ENCODE results near the gene SFMBT1. TPM values are rescaled to one million over a fixed set of nuclear protein-coding genes. Genes with fewer than 3 reads are reported as not detected.

Gene SFMBT1
- total and polyA plus RNA-seq, 9 of the 15 experiments (the other 6 are each of a cell fraction or from before 2014, with no cell fraction given), result 0.76 to 6.6 (median 3.6) TPM

- H3K79me2 ChIP-seq (ENCODE audit: control insufficient read depth, insufficient read depth, low read length), result no peaks in the 10 kb centered on the region; the same call in 2 of the 3 replicates
These were observed 7.0 kb downstream of the SFMBT1 start for GRCh38 chr3:53038679-53039375.

More at GRCh38 chr3:53038679-53039375, 7.0 kb downstream of the SFMBT1 start:
- WGBS (ENCODE audit: insufficient coverage, low coverage, missing lambda C conversion rate), result 24% methylated on average over 5 of the region's 5 CpGs
- FAIRE-seq (no peak), ATAC-seq (no peak), DNase-seq (ENCODE audit: extremely low read depth in 1 of 4, low spot score in 3 of 4) (no peak)
- Histone ChIP-seq H2AFZ (ENCODE audit: low read depth, low read length) (no peak overlapping the region), H3K36me3 (ENCODE audit: control insufficient read depth, insufficient read depth, low read length) (no peaks in the 10 kb centered on the region), H3K4me2 (ENCODE audit: insufficient read depth, low read length) (no peak overlapping the region), H3K4me3 (no peak overlapping the region), H4K20me1 (replicated peaks; ENCODE audit: control insufficient read depth, insufficient read depth, low read length) (no peaks in the 10 kb centered on the region), H3K27ac (ENCODE audit: extremely low read depth, low read depth, low read length) (no peak overlapping the region), H3K9me1 (ENCODE audit: control insufficient read depth, insufficient read depth, low read length) (no peaks in the 10 kb centered on the region), H3K9ac (ENCODE audit: insufficient read depth in 1 of 2, low read depth in 2 of 2, low read length in 2 of 2) (no peak overlapping the region), H3K27me3 (ENCODE audit: control insufficient read depth in 2 of 2, insufficient read depth in 2 of 2, low read length in 2 of 2) (no peaks in the 10 kb centered on the region; a peak in 1 of 5 replicates), H3K4me1 (replicated peaks in 1 of 2; ENCODE audit: control insufficient read depth in 2 of 2, insufficient read depth in 2 of 2, low read length in 2 of 2) (no peaks in the 10 kb centered on the region), H3K9me3 (replicated peaks; ENCODE audit: control insufficient read depth, insufficient read depth, low read depth, low read length) (no peaks in the 10 kb centered on the region)
- BruUV-seq (replicated peaks), result no TSS peak
- ChIA-PET CTCF (ENCODE audit: low intra/inter-chr PET ratio) (no interaction called here), POLR2A (no interaction called here)
- no peak for TF ChIP-seq RCOR1 (IDR thresholded peaks at IDR 0.05; ENCODE audit: borderline replicate concordance in 1 of 2, low read depth in 2 of 2, low read length in 2 of 2)
- no peak for TF ChIP-seq EZH2 (IDR thresholded peaks at IDR 0.05; ENCODE audit: borderline replicate concordance, low read depth, low read length)
- TF ChIP-seq BMI1 (IDR thresholded peaks at IDR 0.05; ENCODE audit: low read length), result no peak
- no peak for TF ChIP-seq ZNF174 (CRISPR knock-in tag; IDR thresholded peaks at IDR 0.05)
- TF ChIP-seq ARNT (IDR thresholded peaks at IDR 0.05), result no peak
- TF ChIP-seq PRMT5 (CRISPR knock-in tag; IDR thresholded peaks at IDR 0.05), result no peak
- TF ChIP-seq ZKSCAN3 (CRISPR knock-in tag; IDR thresholded peaks at IDR 0.05), result no peak
- no peak for TF ChIP-seq BHLHE40 (IDR thresholded peaks at IDR 0.05; ENCODE audit: low read length)
- no peak for TF ChIP-seq ZNF717 (CRISPR knock-in tag; IDR thresholded peaks at IDR 0.05)
- no peak for TF ChIP-seq MBD2 (IDR thresholded peaks at IDR 0.05; ENCODE audit: borderline replicate concordance, low read depth)
- TF ChIP-seq SLC30A9 (CRISPR knock-in tag; IDR thresholded peaks at IDR 0.05), result no peak
- TF ChIP-seq CREB3 (tag; conservative IDR thresholded peaks at IDR 0.05; ENCODE audit: low read depth), result no peak
- TF ChIP-seq, protein P1, sequence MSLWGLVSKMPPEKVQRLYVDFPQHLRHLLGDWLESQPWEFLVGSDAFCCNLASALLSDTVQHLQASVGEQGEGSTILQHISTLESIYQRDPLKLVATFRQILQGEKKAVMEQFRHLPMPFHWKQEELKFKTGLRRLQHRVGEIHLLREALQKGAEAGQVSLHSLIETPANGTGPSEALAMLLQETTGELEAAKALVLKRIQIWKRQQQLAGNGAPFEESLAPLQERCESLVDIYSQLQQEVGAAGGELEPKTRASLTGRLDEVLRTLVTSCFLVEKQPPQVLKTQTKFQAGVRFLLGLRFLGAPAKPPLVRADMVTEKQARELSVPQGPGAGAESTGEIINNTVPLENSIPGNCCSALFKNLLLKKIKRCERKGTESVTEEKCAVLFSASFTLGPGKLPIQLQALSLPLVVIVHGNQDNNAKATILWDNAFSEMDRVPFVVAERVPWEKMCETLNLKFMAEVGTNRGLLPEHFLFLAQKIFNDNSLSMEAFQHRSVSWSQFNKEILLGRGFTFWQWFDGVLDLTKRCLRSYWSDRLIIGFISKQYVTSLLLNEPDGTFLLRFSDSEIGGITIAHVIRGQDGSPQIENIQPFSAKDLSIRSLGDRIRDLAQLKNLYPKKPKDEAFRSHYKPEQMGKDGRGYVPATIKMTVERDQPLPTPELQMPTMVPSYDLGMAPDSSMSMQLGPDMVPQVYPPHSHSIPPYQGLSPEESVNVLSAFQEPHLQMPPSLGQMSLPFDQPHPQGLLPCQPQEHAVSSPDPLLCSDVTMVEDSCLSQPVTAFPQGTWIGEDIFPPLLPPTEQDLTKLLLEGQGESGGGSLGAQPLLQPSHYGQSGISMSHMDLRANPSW (CRISPR knock-in tag; IDR thresholded peaks at IDR 0.05), result no peak
- in situ Hi-C loops (cut with MboI), result no loop called here
- intact Hi-C loops (cut with micrococcal nuclease), result no loop called here

All from K562 (cell line).